Activated naive CD4-positive, alpha-beta T cell (primary cell): ENCODE data around the gene OR9K2.
"Not testable (repeated sequence)": the region's sequence is repeated elsewhere in the genome, so short reads cannot be mapped to it uniquely, and the experiment has no call there.

ENCODE experiments used
- DNase-seq, 4 experiments: peaks; one replicate each; lab custom pipeline; 2025; lab: John Stamatoyannopoulos, UW

Gene OR9K2

GRCh38 chr12:55126106-55126505, at the start of gene OR9K2:
Gene OR9K2 (plus strand): TSS chr12:55126406. CDS start chr12:55129835, 3,429 bp downstream.
- DNase-seq, result no peak

DNA sequence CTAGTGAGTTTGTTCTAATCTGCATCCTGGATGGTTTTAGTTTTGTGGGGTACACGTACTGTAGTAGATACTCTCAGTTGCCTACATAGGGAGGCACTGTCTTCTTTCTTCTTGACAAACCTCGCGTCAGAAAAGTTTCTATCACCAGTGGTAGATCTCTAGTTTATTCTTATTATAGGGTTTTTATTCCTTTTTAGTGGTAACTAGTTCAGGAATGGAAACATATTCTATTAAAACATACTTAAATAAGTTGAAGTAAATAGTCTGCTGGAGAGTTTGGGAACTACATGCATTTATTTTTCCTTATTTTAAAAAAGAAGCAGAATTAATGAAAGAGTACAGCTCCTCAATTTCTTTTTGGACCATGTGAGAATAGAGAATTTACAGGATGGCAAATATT, 33.6 kb upstream of the OR9K2 start:
- no peak for DNase-seq

- DNase-seq, result no peak
Measured at GRCh38 chr12:55112378-55112875, 13.8 kb upstream of the OR9K2 start.

DNA sequence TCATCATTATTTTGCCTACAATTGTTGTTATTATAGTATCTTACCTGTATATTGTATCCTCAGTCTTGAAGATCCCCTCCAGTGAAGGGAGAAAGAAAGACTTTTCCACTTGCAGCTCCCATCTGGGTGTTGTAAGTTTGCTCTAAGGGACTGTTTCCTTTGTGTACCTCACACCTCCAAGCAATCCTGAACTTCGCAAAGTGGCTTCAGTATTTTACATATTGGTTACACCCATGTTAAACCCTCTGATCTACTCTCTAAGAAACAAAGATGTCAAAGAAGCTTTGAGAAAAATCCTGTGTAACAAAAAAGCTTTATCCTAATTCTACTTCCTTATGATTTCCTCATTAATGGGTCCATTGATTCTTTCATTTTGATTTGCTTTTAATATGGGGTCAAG, 10.1 kb upstream of the OR9K2 start:
- no peak for DNase-seq

GRCh38 chr12:55132816-55133215, 6.6 kb downstream of the OR9K2 start:
- no peak for DNase-seq

DNA sequence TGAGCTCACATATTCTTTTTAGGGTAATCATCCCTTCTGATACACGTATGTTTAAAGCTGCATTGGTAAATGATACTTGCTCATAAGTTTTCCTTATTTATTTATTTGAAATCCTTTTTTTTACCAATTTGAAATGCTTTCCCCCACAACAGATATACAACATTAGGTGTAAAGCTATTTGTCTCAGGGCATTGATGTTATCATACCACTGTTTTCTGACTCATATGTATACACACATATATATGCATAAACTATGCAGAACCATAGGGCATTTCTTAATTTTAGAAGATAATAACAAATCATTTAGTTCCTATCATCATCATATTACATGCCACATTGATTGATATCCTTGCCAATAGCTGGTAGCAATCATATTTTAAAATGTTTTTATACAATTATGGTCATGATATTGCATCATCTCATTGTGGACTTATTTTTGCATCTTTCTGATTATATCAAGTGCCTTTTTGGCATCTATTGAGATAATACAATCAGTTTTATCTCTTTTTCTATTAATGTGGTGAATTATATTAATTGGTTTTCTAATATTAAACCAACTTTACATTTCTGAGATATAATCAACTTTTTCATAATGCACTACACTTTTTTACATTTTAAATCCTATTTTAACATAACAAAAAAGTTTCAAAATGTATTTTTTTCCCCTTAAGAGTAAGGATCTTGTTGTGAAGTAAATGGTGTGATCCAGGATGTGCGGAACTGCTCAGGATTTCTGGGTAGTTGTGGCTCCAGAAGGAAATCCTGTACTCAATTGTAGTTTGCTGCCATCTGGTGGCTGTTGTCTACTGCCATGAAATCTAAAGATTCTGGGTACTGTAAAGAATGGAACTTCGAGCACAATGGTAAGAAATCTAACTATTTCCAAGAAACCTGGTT, 16.7 kb downstream of the OR9K2 start:
- peak in 1 of 4 experiments; percentile 8 for DNase-seq

DNA sequence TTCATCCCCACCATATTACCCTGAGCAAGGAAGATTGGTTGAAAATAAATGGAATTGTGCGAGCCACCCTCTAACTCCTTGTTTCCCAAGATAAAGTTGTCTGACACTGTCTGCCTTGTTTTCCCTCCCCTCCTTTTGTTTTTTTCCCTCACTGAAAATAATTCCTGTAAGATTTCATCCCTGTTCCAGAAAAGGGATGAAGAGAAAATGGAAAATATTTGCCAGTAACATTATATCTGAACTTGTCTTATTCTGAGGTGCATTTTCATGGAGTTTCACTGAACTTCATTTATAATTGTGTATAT, 17.3 kb downstream of the OR9K2 start:
- DNase-seq, result no peak

DNA sequence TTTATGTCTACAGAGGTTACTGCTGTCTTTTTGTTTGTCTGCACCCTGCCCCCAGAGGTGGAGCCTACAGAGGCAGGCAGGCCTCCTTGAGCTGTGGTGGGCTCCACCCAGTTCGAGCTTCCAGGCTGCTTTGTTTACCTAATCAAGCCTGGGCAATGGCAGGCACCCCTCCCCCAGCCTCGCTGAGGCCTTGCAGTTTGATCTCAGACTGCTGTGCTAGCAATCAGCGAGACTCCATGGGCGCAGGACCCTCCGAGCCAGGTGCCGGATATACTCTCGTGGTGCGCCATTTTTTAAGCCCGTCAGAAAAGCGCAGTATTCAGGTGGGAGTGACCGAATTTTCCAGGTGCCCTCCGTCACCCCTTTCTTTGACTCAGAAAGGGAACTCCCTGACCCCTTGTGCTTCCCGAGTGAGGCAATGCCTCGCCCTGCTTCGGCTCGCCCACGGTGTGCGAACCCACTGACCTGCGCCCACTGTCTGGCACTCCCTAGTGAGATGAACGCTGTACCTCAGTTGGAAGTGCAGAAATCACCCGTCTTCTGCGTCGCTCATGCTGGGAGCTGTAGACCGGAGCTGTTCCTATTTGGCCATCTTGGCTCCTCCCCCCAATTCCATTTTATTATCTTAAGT, 40.9 kb downstream of the OR9K2 start:
- DNase-seq, result not testable (repeated sequence)

DNA sequence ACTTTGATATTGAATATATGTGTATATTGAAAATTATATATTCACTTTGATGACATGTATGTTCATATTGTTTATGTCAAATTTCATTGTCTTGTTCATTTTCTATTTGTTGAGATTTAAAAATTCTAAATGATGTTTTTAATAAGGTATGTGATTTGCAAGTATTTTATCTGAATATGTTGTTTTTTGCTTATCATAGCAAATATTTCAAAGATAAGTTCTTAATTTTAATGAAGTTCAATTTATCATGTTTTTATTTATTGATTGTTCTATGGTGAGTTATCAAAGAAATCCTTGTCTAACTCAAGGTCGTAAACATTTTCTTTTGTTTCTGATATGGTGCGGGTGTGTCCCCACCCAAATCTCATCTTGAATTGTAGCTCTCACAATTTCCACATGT, 45.2 kb downstream of the OR9K2 start:
- DNase-seq, result no peak

GRCh38 chr12:55171846-55172245, 45.6 kb downstream of the OR9K2 start:
- not testable (repeated sequence) for DNase-seq

DNA sequence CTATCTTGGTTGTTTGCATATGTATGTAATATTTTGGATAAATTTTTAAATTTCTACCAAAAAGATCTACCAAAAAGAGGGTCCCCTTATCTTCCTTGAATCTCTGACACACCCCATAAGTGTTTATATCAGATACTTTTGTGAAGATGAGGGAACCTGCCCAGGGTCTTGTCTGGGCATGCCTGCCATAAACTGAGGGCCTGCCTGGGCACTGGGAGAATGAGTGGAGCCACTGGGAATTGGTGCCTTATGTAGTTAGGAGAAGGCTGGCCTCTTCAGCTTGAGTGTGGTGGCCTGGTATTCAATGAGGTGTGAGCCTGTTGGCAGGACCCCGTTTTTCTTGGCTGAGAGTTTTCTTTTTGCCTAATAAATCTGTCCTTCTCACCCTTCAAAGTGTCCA, 46.5 kb downstream of the OR9K2 start:
- DNase-seq, result no peak

- DNase-seq, result no peak
Measured at GRCh38 chr12:55173456-55173855, 47.2 kb downstream of the OR9K2 start.
